GM23338 (cell line): ENCODE data around the gene ACOT13. TPM values are rescaled to one million over a fixed set of nuclear protein-coding genes. Genes with fewer than 3 reads are reported as not detected.
"Not testable (repeated sequence)": the region's sequence is repeated elsewhere in the genome, so short reads cannot be mapped to it uniquely, and the experiment has no call there.

Experiments
- ATAC-seq: fragments of 200-7000 bp; cut with Tn5 transposase; 3 replicates; pipeline ENCODE4 v1.9.1; 2020
- DNase-seq: peaks from one replicate; pipeline ENCODE4 v3.0.0-alpha.2; 2015; ENCODE audit warnings: low spot score
- H2AFZ ChIP-seq: fragments of 200-600 bp; sonication (generic); 2 replicates; pipeline ENCODE4 v1.8.0; 2016; ENCODE audit warnings: antibody characterized with exemption, mild to moderate bottlenecking, moderate library complexity
- H3F3A ChIP-seq: fragments of 200-600 bp; sonication (generic); replicated peaks from 2 replicates; pipeline ENCODE4 v1.8.0; 2017; ENCODE audit warnings: antibody characterized with exemption, mixed run types, low read depth
- H3K27ac ChIP-seq: fragments of 200-600 bp; sonication (generic); 2 replicates; pipeline ENCODE4 v1.6.1; 2016; ENCODE audit warnings: low read depth
- H3K27me3 ChIP-seq: fragments of 200-600 bp; sonication (generic); 2 replicates; pipeline ENCODE4 v1.8.0; 2016; ENCODE audit warnings: mild to moderate bottlenecking, mixed run types, moderate library complexity; ENCODE audit not compliant: insufficient read depth
- H3K36me3 ChIP-seq: fragments of 200-600 bp; sonication (generic); 2 replicates; pipeline ENCODE4 v1.8.0; 2016; ENCODE audit warnings: mild to moderate bottlenecking; ENCODE audit not compliant: insufficient read depth
- H3K4me1 ChIP-seq: fragments of 200-600 bp; sonication (generic); 2 replicates; pipeline ENCODE4 v1.8.0; 2016; ENCODE audit warnings: mild to moderate bottlenecking, moderate library complexity; ENCODE audit not compliant: insufficient read depth
- H3K4me2 ChIP-seq: fragments of 200-600 bp; sonication (generic); 2 replicates; pipeline ENCODE4 v1.7.1; 2017; ENCODE audit warnings: mixed run types
- H3K4me3 ChIP-seq: fragments of 200-600 bp; sonication (generic); 2 replicates; pipeline ENCODE4 v1.6.1; 2016; ENCODE audit warnings: mixed run types
- H3K79me2 ChIP-seq: fragments of 200-600 bp; sonication (generic); replicated peaks from 2 replicates; pipeline ENCODE4 v1.8.0; 2017; ENCODE audit warnings: mild to moderate bottlenecking; ENCODE audit not compliant: insufficient read depth
- H3K9me2 ChIP-seq: fragments of 200-600 bp; sonication (generic); 2 replicates; pipeline ENCODE4 v1.8.0; 2017; ENCODE audit not compliant: insufficient read depth
- H4K20me1 ChIP-seq: fragments of 200-600 bp; sonication (generic); replicated peaks from 2 replicates; pipeline ENCODE4 v1.8.0; 2017; ENCODE audit warnings: mild to moderate bottlenecking; ENCODE audit not compliant: insufficient read depth
- H3K27ac Mint-ChIP-seq: 2 replicates; pipeline ENCODE4 v1.8.0; 2020; ENCODE audit warnings: inconsistent platforms, mild to moderate bottlenecking, moderate library complexity, mixed read lengths
- H3K27me3 Mint-ChIP-seq: 3 replicates; pipeline ENCODE4 v1.8.0; 2022; ENCODE audit warnings: low read depth, mild to moderate bottlenecking, moderate library complexity, mixed read lengths, inconsistent platforms; ENCODE audit not compliant: insufficient read depth, poor library complexity
- H3K36me3 Mint-ChIP-seq: 3 replicates; pipeline ENCODE4 v1.8.0; 2021; ENCODE audit warnings: low read depth, mild to moderate bottlenecking, inconsistent platforms, moderate library complexity, mixed read lengths
- H3K4me1 Mint-ChIP-seq: 3 replicates; pipeline ENCODE4 v1.8.0; 2020; ENCODE audit warnings: mild to moderate bottlenecking, inconsistent platforms, mixed read lengths
- H3K4me3 Mint-ChIP-seq: 3 replicates; pipeline ENCODE4 v1.8.0; 2021; ENCODE audit warnings: moderate library complexity, mild to moderate bottlenecking, inconsistent platforms, mixed read lengths
- H3K9me3 Mint-ChIP-seq: 3 replicates; pipeline ENCODE4 v1.8.0; 2020; ENCODE audit warnings: moderate library complexity, mild to moderate bottlenecking, inconsistent platforms, mixed read lengths
- CREB1 ChIP-seq: fragments of 250-450 bp; sonication (Bioruptor Pico); IDR thresholded peaks from 2 replicates; pipeline ENCODE4 v1.5.0; 2020; ENCODE audit warnings: low read depth, mild to moderate bottlenecking, moderate library complexity
- JUNB ChIP-seq: IDR thresholded peaks from one replicate; pipeline ENCODE4 v1.6.1; 2016; ENCODE audit warnings: antibody characterized with exemption; ENCODE audit not compliant: unreplicated experiment
- POLR2AphosphoS5 ChIP-seq: IDR thresholded peaks from 2 replicates; pipeline ENCODE4 v1.6.1; 2016; ENCODE audit warnings: antibody characterized with exemption, low read depth
- ZNF114 ChIP-seq: fragments of 250-450 bp; sonication (Bioruptor Pico); IDR thresholded peaks from 2 replicates; pipeline ENCODE4 v1.5.0; 2020; ENCODE audit warnings: mild to moderate bottlenecking, moderate library complexity
- ZNF331 ChIP-seq: fragments of 250-450 bp; sonication (Bioruptor Pico); IDR thresholded peaks from 2 replicates; pipeline ENCODE4 v1.5.0; 2020; ENCODE audit warnings: low read depth, mild to moderate bottlenecking, moderate library complexity
- polyA plus RNA-seq: library from polyadenylated mRNA; unstranded; fragments of >200 nt; fragmentation: Nextera tagmentation; extraction: Ambion mirVana; gene quantifications from 2 replicates; pipeline ENCODE4 v1.2.1, GENCODE V29; 2016
- total RNA-seq: library from RNA; depleted of rRNA; stranded (reverse); fragments of >200 nt; shearing (Covaris generic); gene quantifications from 2 replicates; pipeline ENCODE4 v1.2.3, GENCODE V29; 2014
- TF ChIP-seq, protein P1 (sequence below), 2 experiments: fragments of 200-600 bp in 1 of 2; sonication (generic) in 1 of 2; conservative IDR thresholded peaks; 2 replicates each; pipeline versions ENCODE4 v1.5.1 to v1.6.1; 2016 to 2017; ENCODE audit warnings: antibody characterized with exemption in 2 of 2, low read depth in 2 of 2, mild to moderate bottlenecking in 2 of 2, moderate library complexity in 1 of 2
- TF ChIP-seq, protein P2 (sequence below): IDR thresholded peaks from one replicate; pipeline ENCODE4 v1.6.1; 2018; ENCODE audit warnings: antibody characterized with exemption; ENCODE audit not compliant: unreplicated experiment
- TF ChIP-seq, protein P3 (sequence below): fragments of 250-450 bp; sonication (Bioruptor Pico); IDR thresholded peaks from 2 replicates; pipeline ENCODE4 v1.5.0; 2020; ENCODE audit warnings: mild to moderate bottlenecking, moderate library complexity

ACOT13 gene
- total and polyA plus RNA-seq, 2 experiments from 2014 or later, result 17.8 to 175 TPM

DNA sequence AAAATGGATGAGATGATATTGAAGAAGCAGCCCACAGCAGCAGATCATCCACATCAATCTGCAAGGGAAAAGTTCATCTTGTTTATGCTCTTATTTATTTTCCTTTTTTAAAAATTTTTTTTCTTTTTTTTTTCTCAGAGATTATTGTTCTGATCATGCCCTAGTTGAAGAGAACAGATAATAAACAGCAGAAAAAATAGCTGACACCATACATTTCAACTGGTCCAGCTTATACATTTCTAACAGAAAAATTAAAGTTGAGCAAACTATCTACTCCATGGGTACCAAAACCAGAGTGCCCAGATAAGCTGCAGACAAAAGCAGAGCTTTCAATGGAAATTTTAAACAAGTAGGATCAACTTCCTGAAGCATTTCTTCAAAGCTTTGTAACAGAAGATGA lies 30.2 kb upstream of the ACOT13 start (continued):
- TF ChIP-seq, protein P1, sequence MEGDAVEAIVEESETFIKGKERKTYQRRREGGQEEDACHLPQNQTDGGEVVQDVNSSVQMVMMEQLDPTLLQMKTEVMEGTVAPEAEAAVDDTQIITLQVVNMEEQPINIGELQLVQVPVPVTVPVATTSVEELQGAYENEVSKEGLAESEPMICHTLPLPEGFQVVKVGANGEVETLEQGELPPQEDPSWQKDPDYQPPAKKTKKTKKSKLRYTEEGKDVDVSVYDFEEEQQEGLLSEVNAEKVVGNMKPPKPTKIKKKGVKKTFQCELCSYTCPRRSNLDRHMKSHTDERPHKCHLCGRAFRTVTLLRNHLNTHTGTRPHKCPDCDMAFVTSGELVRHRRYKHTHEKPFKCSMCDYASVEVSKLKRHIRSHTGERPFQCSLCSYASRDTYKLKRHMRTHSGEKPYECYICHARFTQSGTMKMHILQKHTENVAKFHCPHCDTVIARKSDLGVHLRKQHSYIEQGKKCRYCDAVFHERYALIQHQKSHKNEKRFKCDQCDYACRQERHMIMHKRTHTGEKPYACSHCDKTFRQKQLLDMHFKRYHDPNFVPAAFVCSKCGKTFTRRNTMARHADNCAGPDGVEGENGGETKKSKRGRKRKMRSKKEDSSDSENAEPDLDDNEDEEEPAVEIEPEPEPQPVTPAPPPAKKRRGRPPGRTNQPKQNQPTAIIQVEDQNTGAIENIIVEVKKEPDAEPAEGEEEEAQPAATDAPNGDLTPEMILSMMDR (conservative IDR thresholded peaks at IDR 0.05; ENCODE audit: low read depth in 2 of 2), result no peak
- no peak for TF ChIP-seq ZNF114 (CRISPR knock-in tag)
- TF ChIP-seq JUNB, result no peak

DNA sequence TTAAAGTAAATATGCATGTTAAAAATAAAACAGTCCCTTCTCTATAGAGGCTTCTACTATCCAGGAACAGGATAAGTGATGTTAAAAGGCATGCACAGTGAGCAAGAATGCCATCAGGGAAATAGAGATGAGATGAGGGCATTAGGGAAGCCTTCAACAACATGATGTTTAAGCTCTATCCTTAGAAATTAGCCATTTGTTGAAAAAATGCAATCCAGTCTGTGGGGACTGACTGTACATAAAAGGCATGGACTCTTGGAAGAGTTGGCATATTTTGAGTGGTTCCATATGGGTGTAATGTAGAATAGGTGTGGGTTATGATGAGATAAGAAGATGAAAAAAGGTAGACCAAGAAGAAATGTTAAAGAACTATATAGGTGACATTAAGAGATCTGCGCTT lies 26.7 kb upstream of the ACOT13 start:
- Histone ChIP-seq H2AFZ (no peak overlapping the region), H3K27ac (no peak overlapping the region), H4K20me1 (no peaks in the 10 kb centered on the region), H3K36me3 (no peaks in the 10 kb centered on the region), H3K9me2 (no peaks in the 10 kb centered on the region), H3K4me2 (no peak overlapping the region), H3K4me3 (no peak overlapping the region), H3K79me2 (no peaks in the 10 kb centered on the region), H3K4me1 (peaks cover 8% of the 10 kb centered on the region), H3K27me3 (peaks cover 8% of the 10 kb centered on the region; the same call in 1 of the 2 replicates), H3F3A (0 out of 2 replicates have a peak, but pooled peaks cover 2% of the 10 kb centered on the region)
- H3K27ac Mint-ChIP-seq, result no peak overlapping the region
- ATAC-seq, result no peak
- no peaks in the 10 kb centered on the region for H3K27me3 Mint-ChIP-seq
- no peak for DNase-seq
- TF ChIP-seq, protein P2, sequence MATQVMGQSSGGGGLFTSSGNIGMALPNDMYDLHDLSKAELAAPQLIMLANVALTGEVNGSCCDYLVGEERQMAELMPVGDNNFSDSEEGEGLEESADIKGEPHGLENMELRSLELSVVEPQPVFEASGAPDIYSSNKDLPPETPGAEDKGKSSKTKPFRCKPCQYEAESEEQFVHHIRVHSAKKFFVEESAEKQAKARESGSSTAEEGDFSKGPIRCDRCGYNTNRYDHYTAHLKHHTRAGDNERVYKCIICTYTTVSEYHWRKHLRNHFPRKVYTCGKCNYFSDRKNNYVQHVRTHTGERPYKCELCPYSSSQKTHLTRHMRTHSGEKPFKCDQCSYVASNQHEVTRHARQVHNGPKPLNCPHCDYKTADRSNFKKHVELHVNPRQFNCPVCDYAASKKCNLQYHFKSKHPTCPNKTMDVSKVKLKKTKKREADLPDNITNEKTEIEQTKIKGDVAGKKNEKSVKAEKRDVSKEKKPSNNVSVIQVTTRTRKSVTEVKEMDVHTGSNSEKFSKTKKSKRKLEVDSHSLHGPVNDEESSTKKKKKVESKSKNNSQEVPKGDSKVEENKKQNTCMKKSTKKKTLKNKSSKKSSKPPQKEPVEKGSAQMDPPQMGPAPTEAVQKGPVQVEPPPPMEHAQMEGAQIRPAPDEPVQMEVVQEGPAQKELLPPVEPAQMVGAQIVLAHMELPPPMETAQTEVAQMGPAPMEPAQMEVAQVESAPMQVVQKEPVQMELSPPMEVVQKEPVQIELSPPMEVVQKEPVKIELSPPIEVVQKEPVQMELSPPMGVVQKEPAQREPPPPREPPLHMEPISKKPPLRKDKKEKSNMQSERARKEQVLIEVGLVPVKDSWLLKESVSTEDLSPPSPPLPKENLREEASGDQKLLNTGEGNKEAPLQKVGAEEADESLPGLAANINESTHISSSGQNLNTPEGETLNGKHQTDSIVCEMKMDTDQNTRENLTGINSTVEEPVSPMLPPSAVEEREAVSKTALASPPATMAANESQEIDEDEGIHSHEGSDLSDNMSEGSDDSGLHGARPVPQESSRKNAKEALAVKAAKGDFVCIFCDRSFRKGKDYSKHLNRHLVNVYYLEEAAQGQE, result no peak
- TF ChIP-seq CREB1 (CRISPR knock-in tag) (no peak), POLR2AphosphoS5 (no peak), ZNF331 (CRISPR knock-in tag) (no peak)
- TF ChIP-seq, protein P3, sequence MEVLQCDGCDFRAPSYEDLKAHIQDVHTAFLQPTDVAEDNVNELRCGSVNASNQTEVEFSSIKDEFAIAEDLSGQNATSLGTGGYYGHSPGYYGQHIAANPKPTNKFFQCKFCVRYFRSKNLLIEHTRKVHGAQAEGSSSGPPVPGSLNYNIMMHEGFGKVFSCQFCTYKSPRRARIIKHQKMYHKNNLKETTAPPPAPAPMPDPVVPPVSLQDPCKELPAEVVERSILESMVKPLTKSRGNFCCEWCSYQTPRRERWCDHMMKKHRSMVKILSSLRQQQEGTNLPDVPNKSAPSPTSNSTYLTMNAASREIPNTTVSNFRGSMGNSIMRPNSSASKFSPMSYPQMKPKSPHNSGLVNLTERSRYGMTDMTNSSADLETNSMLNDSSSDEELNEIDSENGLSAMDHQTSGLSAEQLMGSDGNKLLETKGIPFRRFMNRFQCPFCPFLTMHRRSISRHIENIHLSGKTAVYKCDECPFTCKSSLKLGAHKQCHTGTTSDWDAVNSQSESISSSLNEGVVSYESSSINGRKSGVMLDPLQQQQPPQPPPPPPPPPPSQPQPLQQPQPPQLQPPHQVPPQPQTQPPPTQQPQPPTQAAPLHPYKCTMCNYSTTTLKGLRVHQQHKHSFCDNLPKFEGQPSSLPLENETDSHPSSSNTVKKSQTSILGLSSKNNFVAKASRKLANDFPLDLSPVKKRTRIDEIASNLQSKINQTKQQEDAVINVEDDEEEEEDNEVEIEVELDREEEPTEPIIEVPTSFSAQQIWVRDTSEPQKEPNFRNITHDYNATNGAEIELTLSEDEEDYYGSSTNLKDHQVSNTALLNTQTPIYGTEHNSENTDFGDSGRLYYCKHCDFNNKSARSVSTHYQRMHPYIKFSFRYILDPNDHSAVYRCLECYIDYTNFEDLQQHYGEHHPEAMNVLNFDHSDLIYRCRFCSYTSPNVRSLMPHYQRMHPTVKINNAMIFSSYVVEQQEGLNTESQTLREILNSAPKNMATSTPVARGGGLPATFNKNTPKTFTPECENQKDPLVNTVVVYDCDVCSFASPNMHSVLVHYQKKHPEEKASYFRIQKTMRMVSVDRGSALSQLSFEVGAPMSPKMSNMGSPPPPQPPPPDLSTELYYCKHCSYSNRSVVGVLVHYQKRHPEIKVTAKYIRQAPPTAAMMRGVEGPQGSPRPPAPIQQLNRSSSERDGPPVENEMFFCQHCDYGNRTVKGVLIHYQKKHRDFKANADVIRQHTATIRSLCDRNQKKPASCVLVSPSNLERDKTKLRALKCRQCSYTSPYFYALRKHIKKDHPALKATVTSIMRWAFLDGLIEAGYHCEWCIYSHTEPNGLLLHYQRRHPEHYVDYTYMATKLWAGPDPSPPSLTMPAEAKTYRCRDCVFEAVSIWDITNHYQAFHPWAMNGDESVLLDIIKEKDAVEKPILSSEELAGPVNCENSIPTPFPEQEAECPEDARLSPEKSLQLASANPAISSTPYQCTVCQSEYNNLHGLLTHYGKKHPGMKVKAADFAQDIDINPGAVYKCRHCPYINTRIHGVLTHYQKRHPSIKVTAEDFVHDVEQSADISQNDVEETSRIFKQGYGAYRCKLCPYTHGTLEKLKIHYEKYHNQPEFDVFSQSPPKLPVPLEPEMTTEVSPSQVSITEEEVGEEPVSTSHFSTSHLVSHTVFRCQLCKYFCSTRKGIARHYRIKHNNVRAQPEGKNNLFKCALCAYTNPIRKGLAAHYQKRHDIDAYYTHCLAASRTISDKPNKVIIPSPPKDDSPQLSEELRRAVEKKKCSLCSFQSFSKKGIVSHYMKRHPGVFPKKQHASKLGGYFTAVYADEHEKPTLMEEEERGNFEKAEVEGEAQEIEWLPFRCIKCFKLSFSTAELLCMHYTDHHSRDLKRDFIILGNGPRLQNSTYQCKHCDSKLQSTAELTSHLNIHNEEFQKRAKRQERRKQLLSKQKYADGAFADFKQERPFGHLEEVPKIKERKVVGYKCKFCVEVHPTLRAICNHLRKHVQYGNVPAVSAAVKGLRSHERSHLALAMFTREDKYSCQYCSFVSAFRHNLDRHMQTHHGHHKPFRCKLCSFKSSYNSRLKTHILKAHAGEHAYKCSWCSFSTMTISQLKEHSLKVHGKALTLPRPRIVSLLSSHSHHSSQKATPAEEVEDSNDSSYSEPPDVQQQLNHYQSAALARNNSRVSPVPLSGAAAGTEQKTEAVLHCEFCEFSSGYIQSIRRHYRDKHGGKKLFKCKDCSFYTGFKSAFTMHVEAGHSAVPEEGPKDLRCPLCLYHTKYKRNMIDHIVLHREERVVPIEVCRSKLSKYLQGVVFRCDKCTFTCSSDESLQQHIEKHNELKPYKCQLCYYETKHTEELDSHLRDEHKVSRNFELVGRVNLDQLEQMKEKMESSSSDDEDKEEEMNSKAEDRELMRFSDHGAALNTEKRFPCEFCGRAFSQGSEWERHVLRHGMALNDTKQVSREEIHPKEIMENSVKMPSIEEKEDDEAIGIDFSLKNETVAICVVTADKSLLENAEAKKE (CRISPR knock-in tag), result no peak
- H3K36me3 Mint-ChIP-seq, result peaks cover 14% of the 10 kb centered on the region; the same call in 1 of the 3 replicates
- H3K4me1 Mint-ChIP-seq, result peaks cover 8% of the 10 kb centered on the region
- no peak overlapping the region for H3K4me3 Mint-ChIP-seq
- H3K9me3 Mint-ChIP-seq, result peaks cover 19% of the 10 kb centered on the region; the same call in 1 of the 3 replicates

DNA sequence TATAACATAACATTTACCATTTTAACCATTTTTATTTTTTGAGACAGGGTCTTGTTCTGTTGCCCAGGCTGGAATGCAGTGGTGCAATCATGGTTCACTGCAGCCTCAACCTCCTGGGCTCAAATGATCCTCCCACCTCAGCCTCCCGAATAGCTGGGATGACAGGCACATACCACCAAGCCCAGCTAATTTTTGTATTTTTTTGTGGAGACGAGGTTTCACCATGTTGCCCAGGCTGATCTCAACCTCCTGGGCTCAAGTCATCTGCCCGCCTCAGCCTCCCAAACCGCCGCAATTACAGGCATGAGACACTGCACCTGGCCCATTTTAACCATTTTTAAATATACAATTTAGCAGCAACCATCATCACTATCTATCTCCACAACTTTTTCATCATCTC lies 26.2 kb upstream of the ACOT13 start:
- H3K79me2 ChIP-seq, H3K4me3 ChIP-seq, H3K36me3 ChIP-seq, H3K9me2 ChIP-seq, DNase-seq, H3K4me2 ChIP-seq, H3K27me3 ChIP-seq, H3K27me3 Mint-ChIP-seq, H3K27ac Mint-ChIP-seq, H4K20me1 ChIP-seq, H3K27ac ChIP-seq, H3F3A ChIP-seq, H3K4me3 Mint-ChIP-seq, ATAC-seq, H2AFZ ChIP-seq: not testable (repeated sequence)
- Mint-ChIP-seq H3K36me3 (peaks cover 11% of the 10 kb centered on the region; the same call in 1 of the 3 replicates), H3K4me1 (peaks cover 12% of the 10 kb centered on the region), H3K9me3 (peaks cover 19% of the 10 kb centered on the region; the same call in 1 of the 3 replicates)
- H3K4me1 ChIP-seq, result peaks cover 10% of the 10 kb centered on the region
